ENCODE measurements around the gene RNF44.
"Not testable (repeated sequence)": the region's sequence is repeated elsewhere in the genome, so short reads cannot be mapped to it uniquely, and the experiment has no call there.

The RNF44 gene

GRCh38 chr5:176550937-176551336 lies 13.7 kb upstream of the RNF44 start:
- DNase-seq, result not testable (repeated sequence)

GRCh38 chr5:176550275-176550831 lies 13.2 kb upstream of the RNF44 start:
- DNase-seq, result no peak

DNA sequence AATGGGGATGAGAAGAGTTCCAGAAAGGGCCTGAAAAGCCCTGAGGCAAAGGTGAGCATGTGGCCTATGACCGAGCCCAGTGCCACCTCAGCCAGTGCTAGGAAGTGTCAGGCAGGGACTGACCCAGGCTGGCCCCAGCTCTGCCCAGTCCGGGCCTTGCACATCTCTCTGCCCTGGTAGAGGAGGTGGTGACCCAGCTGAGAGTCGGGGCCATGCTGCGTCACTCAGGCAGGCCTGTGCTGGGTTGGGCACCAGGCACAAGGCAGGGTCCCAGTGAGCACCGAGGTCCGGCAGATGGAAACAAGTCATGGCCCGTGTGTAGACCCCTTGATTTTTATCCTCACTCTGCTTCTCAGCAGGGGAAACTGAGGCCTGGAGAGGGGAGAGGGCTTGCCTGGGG lies 12.7 kb upstream of the RNF44 start:
- no peak for DNase-seq

DNA sequence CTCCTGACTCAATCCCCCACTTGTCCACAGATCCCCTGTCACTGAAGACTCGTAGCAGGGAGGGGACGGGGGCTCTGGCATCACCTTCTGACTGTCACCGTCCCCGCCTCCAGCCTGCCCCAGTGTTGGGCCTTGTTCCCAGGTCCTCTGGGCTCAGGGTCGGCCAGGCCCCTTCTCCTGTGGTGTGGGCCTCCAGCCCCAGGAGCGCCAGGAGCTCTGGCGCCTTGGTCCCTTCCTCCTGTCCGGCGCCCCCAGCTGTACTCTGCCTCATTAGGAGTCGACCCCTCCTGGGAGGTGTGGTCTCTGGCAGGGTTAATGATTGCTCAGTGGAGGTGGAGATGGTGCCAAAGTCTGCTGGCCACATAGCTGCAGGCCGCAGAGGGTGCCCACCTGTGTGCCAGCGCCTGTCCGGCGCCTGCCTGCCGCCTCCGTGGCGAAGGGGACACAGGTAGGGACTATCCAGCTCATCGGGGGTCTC lies 11.8 kb upstream of the RNF44 start, which contains the start of gene CDHR2:
TSS of gene CDHR2 (plus strand) at position 376 of the 478 bp plus-strand sequence. CDS start 16,011 bp downstream, outside the sequence.
- DNase-seq, result no peak

- DNase-seq, result peak; percentile 47
Observed at GRCh38 chr5:176547802-176548201, 10.6 kb upstream of the RNF44 start.

DNA sequence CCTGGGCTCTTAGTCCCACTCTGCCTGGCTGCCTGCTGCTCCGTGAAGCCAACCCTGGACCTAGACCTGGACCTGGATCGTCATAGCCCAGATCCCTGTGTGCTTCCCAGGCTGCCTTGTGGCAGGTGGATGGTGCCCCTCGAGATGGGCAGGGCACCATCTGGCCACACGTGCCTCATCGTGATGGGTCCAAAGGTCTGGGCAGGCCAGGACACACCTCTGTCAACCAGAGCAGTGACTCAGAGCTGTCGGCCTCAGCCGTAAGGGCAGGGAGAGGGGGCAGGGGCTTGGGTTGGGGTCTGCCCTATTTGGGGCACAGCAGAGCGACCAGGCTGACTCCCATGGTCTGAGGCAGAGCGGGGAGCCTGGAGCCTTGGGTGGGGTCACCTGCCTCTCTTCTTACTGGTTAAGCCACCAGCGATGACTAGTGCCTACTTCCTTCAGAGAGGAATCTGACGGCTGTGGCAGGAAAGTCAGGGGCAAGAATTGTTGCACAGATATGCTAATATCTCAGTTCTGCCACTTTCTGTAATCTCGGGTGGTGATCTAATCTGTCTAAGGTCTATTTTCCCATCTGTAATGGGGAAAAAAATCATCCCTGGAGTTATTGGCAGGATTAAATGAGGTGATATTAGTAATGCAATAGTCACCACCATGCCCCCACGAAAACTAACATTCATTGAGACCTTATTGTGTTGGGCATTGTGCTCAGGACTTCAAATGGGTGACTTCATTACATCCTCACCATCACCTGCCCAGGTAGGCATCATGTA lies 8.7 kb upstream of the RNF44 start:
- no peak for DNase-seq

- DNase-seq, result no peak
Observed at GRCh38 chr5:176545388-176545736, 8.2 kb upstream of the RNF44 start.

DNA sequence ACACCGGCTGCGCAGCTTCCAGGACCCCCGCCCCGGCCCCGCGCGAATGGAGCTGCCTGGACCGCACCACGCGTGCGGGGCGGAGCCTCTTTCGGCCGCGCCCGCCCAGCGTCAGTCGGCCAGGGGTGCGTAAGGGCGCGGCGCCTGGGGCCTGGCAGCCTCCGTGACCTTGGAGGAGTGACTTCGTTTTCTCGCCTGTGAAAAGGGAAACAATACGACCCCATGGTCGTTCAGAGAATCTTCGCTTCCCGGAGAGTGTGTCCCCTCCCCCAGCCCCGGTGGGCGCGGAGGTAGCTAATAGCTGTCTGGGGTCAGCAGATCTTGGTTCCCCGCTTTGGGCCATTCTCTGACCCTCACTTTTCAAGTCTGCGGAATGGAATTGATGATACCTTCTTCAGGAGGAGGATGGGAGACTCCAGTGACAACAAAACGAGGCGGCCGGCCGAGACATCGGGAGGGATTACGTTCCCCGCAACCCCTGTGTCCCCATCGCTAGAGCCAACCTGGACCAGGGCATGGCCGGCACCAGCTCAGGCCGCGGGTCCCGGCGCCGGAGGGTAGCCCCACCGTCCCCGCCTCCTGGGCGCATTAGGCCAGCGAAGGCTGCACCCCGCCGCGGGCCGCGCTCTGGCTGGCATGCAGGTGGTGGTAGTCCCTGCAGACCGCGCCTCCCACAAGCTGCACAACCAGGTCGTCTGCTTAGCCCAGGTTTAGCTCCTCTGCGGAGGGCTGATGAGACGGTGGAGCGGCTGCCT lies 6.4 kb upstream of the RNF44 start:
- peak; percentile 75 for DNase-seq

DNA sequence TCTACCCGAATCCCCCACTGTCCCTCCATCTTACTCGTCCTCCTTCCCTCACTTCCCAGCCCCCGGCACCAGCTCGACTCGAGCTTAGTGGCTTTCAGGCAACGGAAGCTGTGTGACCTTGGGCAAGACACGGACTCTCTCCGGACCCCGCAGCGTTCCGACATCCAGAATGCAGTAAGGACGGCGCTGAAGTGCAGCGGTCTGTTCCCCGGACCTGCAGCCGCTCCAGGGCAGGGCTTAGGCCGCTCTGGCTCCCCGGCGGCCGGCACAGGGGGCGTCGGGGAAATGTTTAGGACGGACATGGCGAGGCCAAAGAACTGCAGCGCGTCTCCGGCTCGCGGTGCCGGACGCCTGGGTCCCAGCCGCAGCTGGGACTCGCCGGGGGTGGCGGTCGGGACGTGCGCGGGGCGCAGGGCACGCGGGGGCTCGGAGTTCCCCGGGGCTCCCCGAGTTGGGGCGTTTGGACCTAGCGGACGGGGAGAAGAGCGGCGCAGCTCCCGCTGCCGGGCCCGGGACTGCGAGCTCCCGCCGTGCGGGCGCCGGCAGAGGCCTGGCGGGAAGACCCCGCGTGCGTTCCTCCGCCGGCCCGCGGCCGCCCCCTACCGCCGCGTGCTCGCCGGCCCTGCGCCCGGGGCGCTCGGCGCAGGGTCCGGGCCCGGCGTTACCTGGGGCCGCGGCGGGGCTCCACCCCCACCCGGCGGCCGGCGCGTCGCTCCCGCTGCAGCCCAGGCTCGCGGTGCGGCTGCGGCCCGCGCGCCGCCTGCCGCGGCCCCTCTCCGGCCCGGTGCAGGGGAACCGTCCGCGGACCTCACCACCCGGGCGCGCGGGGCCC lies 5.6 kb upstream of the RNF44 start:
- peak; percentile 41 for DNase-seq

- DNase-seq, result peak; percentile 69
Observed at GRCh38 chr5:176542135-176542595, 5.0 kb upstream of the RNF44 start.

DNA sequence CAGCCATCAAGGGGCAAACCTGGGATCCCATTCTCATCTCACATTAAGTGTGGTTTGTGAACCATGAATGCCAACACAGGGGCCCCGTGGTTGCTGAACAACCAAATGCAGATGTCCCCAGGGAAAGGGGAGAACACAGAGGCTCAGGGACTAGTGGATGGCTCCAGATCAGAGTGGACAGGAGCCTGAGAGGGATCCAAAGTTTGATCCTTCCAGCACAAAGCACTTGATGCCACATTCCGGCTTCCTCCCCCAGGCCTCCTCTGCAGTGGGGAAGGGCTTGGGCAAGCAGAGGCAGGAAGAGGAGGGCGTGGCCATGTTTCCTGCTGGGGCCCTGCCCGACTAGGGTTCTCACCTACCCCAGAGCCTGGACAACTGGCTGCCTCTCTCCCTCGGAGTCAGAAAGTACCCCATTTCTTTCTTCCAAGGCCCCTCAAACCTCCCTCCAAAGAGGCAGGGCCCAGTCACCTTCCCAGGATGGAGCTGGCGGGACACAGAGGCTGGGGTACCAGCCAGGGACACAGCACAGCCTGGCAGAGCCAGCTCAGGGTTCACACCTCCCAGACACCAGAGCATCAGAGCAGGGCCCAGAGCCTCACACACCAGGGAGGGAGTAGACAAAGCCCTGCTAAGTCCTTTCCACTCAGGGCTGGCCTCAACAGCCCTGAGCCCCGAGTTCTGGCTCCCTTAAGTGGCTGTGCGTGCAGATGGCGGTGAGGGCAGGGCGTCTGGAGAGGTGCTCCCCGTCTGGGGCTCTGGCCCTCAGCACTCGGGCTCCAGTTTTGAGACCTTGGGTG lies 4.3 kb upstream of the RNF44 start:
- DNase-seq, result peak; percentile 74

DNA sequence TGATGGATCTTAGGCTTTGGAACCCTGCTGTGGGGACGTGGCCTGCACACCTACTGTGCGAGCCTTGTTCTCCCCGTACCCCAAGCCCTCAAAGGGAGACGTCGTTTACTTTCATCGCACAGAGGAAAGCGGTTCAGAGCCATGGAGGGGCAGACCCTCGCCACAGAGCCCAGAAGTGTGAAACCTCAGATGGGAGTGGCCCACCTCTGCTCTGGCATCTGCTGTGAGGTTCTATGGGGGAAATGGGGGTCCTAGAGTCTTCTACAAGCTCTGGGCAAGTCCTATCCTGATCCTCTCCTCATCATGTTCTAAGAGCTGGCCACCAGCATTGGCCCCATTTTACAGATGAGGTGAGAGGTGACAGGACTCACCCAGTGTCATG lies 3.7 kb upstream of the RNF44 start:
- no peak for DNase-seq

- no peak for DNase-seq
Observed at GRCh38 chr5:176540476-176540899, 3.3 kb upstream of the RNF44 start.

- DNase-seq, result no peak
Observed at GRCh38 chr5:176538989-176539384, 1.8 kb upstream of the RNF44 start.

GRCh38 chr5:176538230-176538988 lies 1.2 kb upstream of the RNF44 start:
- DNase-seq, result no peak

- peak; percentile 100 for DNase-seq
Observed at GRCh38 chr5:176537554-176538229, 490 bp upstream of the RNF44 start.

GRCh38 chr5:176536132-176536901 lies 885 bp downstream of the RNF44 start:
- DNase-seq, result peak; percentile 78

- no peak for DNase-seq
Observed at GRCh38 chr5:176535664-176536131, 1.5 kb downstream of the RNF44 start.

GRCh38 chr5:176535101-176535663 lies 2.0 kb downstream of the RNF44 start:
- DNase-seq, result peak; percentile 54

All from CD4-positive, alpha-beta T cell treated with Interferon gamma for 1 hour (primary cell).